CD14-positive monocyte (primary cell): Measurements from ENCODE around the gene DSP. TPM values are rescaled to one million over a fixed set of nuclear protein-coding genes. Genes with fewer than 3 reads are reported as not detected.

Experiments used
- DNase-seq, 3 donors: peaks; one replicate each; pipeline ENCODE4 v3.0.0-alpha.2; 2011 to 2022
- H2AFZ ChIP-seq: 2 replicates; pipeline ENCODE4 v1.6.0; 2012; ENCODE audit warnings: mild to moderate bottlenecking, low read depth, low read length, inconsistent platforms; ENCODE audit not compliant: insufficient read depth, poor library complexity, severe bottlenecking
- H3K27ac ChIP-seq, 2 donors: 1 replicate in 1 of 2; 2 replicates in 1 of 2; pipeline ENCODE4 v1.5.1; 2012 to 2013; ENCODE audit warnings: low read length in 2 of 2, control low read depth in 1 of 2, inconsistent platforms in 1 of 2, low read depth in 1 of 2, mild to moderate bottlenecking in 1 of 2
- H3K27me3 ChIP-seq, 2 donors: one replicate each; pipeline versions ENCODE4 v1.6.0 to v1.6.1; 2011 to 2013; ENCODE audit warnings: low read length in 2 of 2; ENCODE audit not compliant: control insufficient read depth in 2 of 2, insufficient read depth in 2 of 2
- H3K36me3 ChIP-seq, 2 donors: replicated peaks in 1 of 2; 1 replicate in 1 of 2; 2 replicates in 1 of 2; pipeline versions ENCODE4 v1.5.1 to v1.6.1; 2012 to 2013; ENCODE audit warnings: low read length in 2 of 2, control low read depth in 1 of 2, inconsistent platforms in 1 of 2, mild to moderate bottlenecking in 1 of 2; ENCODE audit not compliant: insufficient read depth in 2 of 2, control insufficient read depth in 1 of 2
- H3K4me1 ChIP-seq, 2 donors: 1 replicate in 1 of 2; 2 replicates in 1 of 2; pipeline versions ENCODE4 v1.5.1 to v1.6.1; 2012 to 2013; ENCODE audit warnings: low read length in 2 of 2, control low read depth in 1 of 2, inconsistent platforms in 1 of 2, mild to moderate bottlenecking in 1 of 2, moderate library complexity in 1 of 2; ENCODE audit not compliant: insufficient read depth in 2 of 2, control insufficient read depth in 1 of 2
- H3K4me2 ChIP-seq: replicated peaks from 2 replicates; pipeline ENCODE3; 2012; ENCODE audit warnings: low read length, moderate library complexity, mild to moderate bottlenecking; ENCODE audit not compliant: poor library complexity, severe bottlenecking; ENCODE audit errors: extremely low read depth
- H3K4me3 ChIP-seq, 3 experiments: fragments of 200-600 bp in 1 of 3; sonication (generic) in 1 of 3; replicated peaks in 1 of 3; 1 replicate in 2 of 3; 2 replicates in 1 of 3; pipeline ENCODE4 v1.5.1; 2011 to 2013; ENCODE audit warnings: low read length in 3 of 3, mild to moderate bottlenecking in 3 of 3, control low read depth in 2 of 3, low read depth in 2 of 3, inconsistent platforms in 1 of 3, moderate library complexity in 1 of 3
- H3K79me2 ChIP-seq: 2 replicates; pipeline ENCODE4 v1.6.0; 2012; ENCODE audit warnings: mild to moderate bottlenecking, control low read depth, inconsistent platforms, low read length, moderate library complexity; ENCODE audit not compliant: insufficient read depth
- H3K9ac ChIP-seq: 2 replicates; pipeline ENCODE4 v1.6.0; 2017; ENCODE audit warnings: low read length, mild to moderate bottlenecking; ENCODE audit not compliant: insufficient read depth, poor library complexity, severe bottlenecking
- H3K9me3 ChIP-seq, 2 donors: replicated peaks in 1 of 2; 1 replicate in 1 of 2; 2 replicates in 1 of 2; pipeline versions ENCODE4 v1.5.1 to v1.6.1; 2012 to 2013; ENCODE audit warnings: low read length in 2 of 2, control low read depth in 1 of 2; ENCODE audit not compliant: control insufficient read depth in 1 of 2, insufficient read depth in 1 of 2
- H4K20me1 ChIP-seq: 2 replicates; pipeline ENCODE4 v1.6.0; 2012; ENCODE audit warnings: mild to moderate bottlenecking, low read length, control low read depth, moderate library complexity; ENCODE audit not compliant: insufficient read depth
- H3K27ac Mint-ChIP-seq, 7 donors: one replicate each; pipeline ENCODE4 v1.8.0; 2020; ENCODE audit warnings: mild to moderate bottlenecking in 7 of 7, mixed read lengths in 7 of 7, moderate library complexity in 6 of 7, inconsistent platforms in 2 of 7
- H3K27me3 Mint-ChIP-seq, 3 donors: one replicate each; pipeline ENCODE4 v1.8.0; 2021 to 2022; ENCODE audit warnings: low read depth in 3 of 3, mild to moderate bottlenecking in 3 of 3, mixed read lengths in 3 of 3, moderate library complexity in 3 of 3, inconsistent platforms in 1 of 3
- H3K36me3 Mint-ChIP-seq, 2 donors: one replicate each; pipeline ENCODE4 v1.8.0; 2020; ENCODE audit warnings: mixed read lengths in 2 of 2, inconsistent platforms in 1 of 2, mild to moderate bottlenecking in 1 of 2
- H3K4me1 Mint-ChIP-seq: one replicate; pipeline ENCODE4 v1.8.0; 2020; ENCODE audit warnings: mild to moderate bottlenecking, mixed read lengths
- H3K4me3 Mint-ChIP-seq, 2 donors: one replicate each; pipeline ENCODE4 v1.8.0; 2020; ENCODE audit warnings: mild to moderate bottlenecking in 2 of 2, mixed read lengths in 2 of 2, moderate library complexity in 1 of 2
- H3K9me3 Mint-ChIP-seq, 7 donors: one replicate each; pipeline ENCODE4 v1.8.0; 2020 to 2022; ENCODE audit warnings: mixed read lengths in 7 of 7, mild to moderate bottlenecking in 6 of 7, moderate library complexity in 6 of 7, inconsistent platforms in 2 of 7
- WGBS: methylation state at CpG from one replicate; pipeline ENCODE4 v1.1.5; 2013; ENCODE audit warnings: missing lambda C conversion rate; ENCODE audit not compliant: insufficient coverage; 5-methylcytosine and 5-hydroxymethylcytosine counted together
- intact Hi-C, 2 donors: fragments of 100-400 bp; cut with micrococcal nuclease; formaldehyde crosslinking; loops; one replicate each; pipeline versions ENCODE4 v1.15.0 to v1.15.1; 2023
- polyA plus RNA-seq, 3 donors: library from polyadenylated mRNA; depleted of rRNA in 1 of 3; unstranded in 2 of 3; stranded (reverse) in 1 of 3; fragments of 300-500 nt in 2 of 3; fragments of >200 nt in 1 of 3; fragmentation: Illumina TruSeq in 2 of 3; gene quantifications; 1 replicate in 2 of 3; 2 replicates in 1 of 3; pipeline ENCODE4 v1.2.3, GENCODE V29; 2012 to 2021
- TF ChIP-seq, protein P1 (sequence below): fragments of 200-600 bp; IDR thresholded peaks from one replicate; pipeline ENCODE4 v1.8.0; 2022; ENCODE audit warnings: antibody characterized with exemption, mild to moderate bottlenecking

Gene DSP
- polyA plus RNA-seq, 3 donors = not detected

GRCh38 chr6:7633361-7633760, 91.9 kb downstream of the DSP start:
- Histone ChIP-seq H3K27me3 (no peaks in the 10 kb centered on the region), H3K9ac (no peak overlapping the region), H3K79me2 (no peaks in the 10 kb centered on the region), H3K4me2 (no peak overlapping the region), H3K27ac (no peak overlapping the region), H4K20me1 (no peaks in the 10 kb centered on the region), H3K4me1 (no peaks in the 10 kb centered on the region), H3K9me3 (no peaks in the 10 kb centered on the region), H2AFZ (no peak overlapping the region), H3K36me3 (no peaks in the 10 kb centered on the region), H3K4me3 (no peak overlapping the region)
- intact Hi-C loops = no loop called here
- H3K4me3 Mint-ChIP-seq = no peak overlapping the region
- no peaks in the 10 kb centered on the region for H3K4me1 Mint-ChIP-seq
- H3K36me3 Mint-ChIP-seq = no peaks in the 10 kb centered on the region
- H3K27me3 Mint-ChIP-seq = peaks cover 0 to 5% (median 0%) of the 10 kb centered on the region in 3 donors
- TF ChIP-seq, protein P1, sequence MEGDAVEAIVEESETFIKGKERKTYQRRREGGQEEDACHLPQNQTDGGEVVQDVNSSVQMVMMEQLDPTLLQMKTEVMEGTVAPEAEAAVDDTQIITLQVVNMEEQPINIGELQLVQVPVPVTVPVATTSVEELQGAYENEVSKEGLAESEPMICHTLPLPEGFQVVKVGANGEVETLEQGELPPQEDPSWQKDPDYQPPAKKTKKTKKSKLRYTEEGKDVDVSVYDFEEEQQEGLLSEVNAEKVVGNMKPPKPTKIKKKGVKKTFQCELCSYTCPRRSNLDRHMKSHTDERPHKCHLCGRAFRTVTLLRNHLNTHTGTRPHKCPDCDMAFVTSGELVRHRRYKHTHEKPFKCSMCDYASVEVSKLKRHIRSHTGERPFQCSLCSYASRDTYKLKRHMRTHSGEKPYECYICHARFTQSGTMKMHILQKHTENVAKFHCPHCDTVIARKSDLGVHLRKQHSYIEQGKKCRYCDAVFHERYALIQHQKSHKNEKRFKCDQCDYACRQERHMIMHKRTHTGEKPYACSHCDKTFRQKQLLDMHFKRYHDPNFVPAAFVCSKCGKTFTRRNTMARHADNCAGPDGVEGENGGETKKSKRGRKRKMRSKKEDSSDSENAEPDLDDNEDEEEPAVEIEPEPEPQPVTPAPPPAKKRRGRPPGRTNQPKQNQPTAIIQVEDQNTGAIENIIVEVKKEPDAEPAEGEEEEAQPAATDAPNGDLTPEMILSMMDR = no peak
- DNase-seq = no peak
- H3K9me3 Mint-ChIP-seq = peaks cover 0 to 10% (median 0%) of the 10 kb centered on the region in 7 donors
- H3K27ac Mint-ChIP-seq = no peak overlapping the region
- no CpG with 5 or more reads among the region's 4 CpGs for WGBS

- no peak for DNase-seq
- peaks cover 0 to 8% (median 0%) of the 10 kb centered on the region in 7 donors for H3K9me3 Mint-ChIP-seq
- intact Hi-C loops = no loop called here
- TF ChIP-seq, protein P1 = no peak
- H3K4me3 Mint-ChIP-seq = no peak overlapping the region
- Histone ChIP-seq H3K4me1 (no peaks in the 10 kb centered on the region), H3K4me3 (no peak overlapping the region), H4K20me1 (no peaks in the 10 kb centered on the region), H3K27me3 (no peaks in the 10 kb centered on the region), H3K36me3 (no peaks in the 10 kb centered on the region), H3K9ac (no peak overlapping the region), H3K27ac (no peak overlapping the region), H3K79me2 (no peaks in the 10 kb centered on the region), H3K9me3 (no peaks in the 10 kb centered on the region), H2AFZ (no peak overlapping the region), H3K4me2 (no peak overlapping the region)
- H3K27me3 Mint-ChIP-seq = peaks cover 0 to 5% (median 0%) of the 10 kb centered on the region in 3 donors
- 100% methylated on average over 1 of the region's 1 CpG for WGBS
- H3K4me1 Mint-ChIP-seq = no peaks in the 10 kb centered on the region
- no peaks in the 10 kb centered on the region for H3K36me3 Mint-ChIP-seq
- H3K27ac Mint-ChIP-seq = no peak overlapping the region
Measured at GRCh38 chr6:7636151-7636550, 94.7 kb downstream of the DSP start.

Other genes starting within 250 kb of the DSP start
- gene SSR1, start 228.5 kb upstream of the DSP start, polyA plus RNA-seq = 100 to 1,000 TPM in 2 of 3 donors, 10 to 100 TPM in 1; 59.1 to 302 (median 251) TPM
- gene CAGE1, start 151.9 kb upstream of the DSP start, polyA plus RNA-seq = not detected
- 10 to 100 TPM in 1 of 3 donors, 1 to 10 TPM in 2; 7.7 to 14.6 (median 8.8) TPM for gene RIOK1, start 151.9 kb upstream of the DSP start, polyA plus RNA-seq
- gene SNRNP48, start 48.5 kb downstream of the DSP start, polyA plus RNA-seq = 1 to 10 TPM; 5.1 to 6.0 (median 5.9) TPM
- gene BMP6, start 184.4 kb downstream of the DSP start, polyA plus RNA-seq = not detected